GM23338 (cell line): ENCODE results near the gene DLG2. TPM values are rescaled to one million over a fixed set of nuclear protein-coding genes. Genes with fewer than 3 reads are reported as not detected.

Experiments used
- ATAC-seq: fragments of 200-7000 bp; cut with Tn5 transposase; 3 replicates; pipeline ENCODE4 v1.9.1; 2020
- DNase-seq: peaks from one replicate; pipeline ENCODE4 v3.0.0-alpha.2; 2015; ENCODE audit warnings: low spot score
- H2AFZ ChIP-seq: fragments of 200-600 bp; sonication (generic); 2 replicates; pipeline ENCODE4 v1.8.0; 2016; ENCODE audit warnings: antibody characterized with exemption, mild to moderate bottlenecking, moderate library complexity
- H3F3A ChIP-seq: fragments of 200-600 bp; sonication (generic); replicated peaks from 2 replicates; pipeline ENCODE4 v1.8.0; 2017; ENCODE audit warnings: antibody characterized with exemption, mixed run types, low read depth
- H3K27ac ChIP-seq: fragments of 200-600 bp; sonication (generic); 2 replicates; pipeline ENCODE4 v1.6.1; 2016; ENCODE audit warnings: low read depth
- H3K27me3 ChIP-seq: fragments of 200-600 bp; sonication (generic); 2 replicates; pipeline ENCODE4 v1.8.0; 2016; ENCODE audit warnings: mild to moderate bottlenecking, mixed run types, moderate library complexity; ENCODE audit not compliant: insufficient read depth
- H3K36me3 ChIP-seq: fragments of 200-600 bp; sonication (generic); 2 replicates; pipeline ENCODE4 v1.8.0; 2016; ENCODE audit warnings: mild to moderate bottlenecking; ENCODE audit not compliant: insufficient read depth
- H3K4me1 ChIP-seq: fragments of 200-600 bp; sonication (generic); 2 replicates; pipeline ENCODE4 v1.8.0; 2016; ENCODE audit warnings: mild to moderate bottlenecking, moderate library complexity; ENCODE audit not compliant: insufficient read depth
- H3K4me2 ChIP-seq: fragments of 200-600 bp; sonication (generic); 2 replicates; pipeline ENCODE4 v1.7.1; 2017; ENCODE audit warnings: mixed run types
- H3K4me3 ChIP-seq: fragments of 200-600 bp; sonication (generic); 2 replicates; pipeline ENCODE4 v1.6.1; 2016; ENCODE audit warnings: mixed run types
- H3K79me2 ChIP-seq: fragments of 200-600 bp; sonication (generic); replicated peaks from 2 replicates; pipeline ENCODE4 v1.8.0; 2017; ENCODE audit warnings: mild to moderate bottlenecking; ENCODE audit not compliant: insufficient read depth
- H3K9me2 ChIP-seq: fragments of 200-600 bp; sonication (generic); 2 replicates; pipeline ENCODE4 v1.8.0; 2017; ENCODE audit not compliant: insufficient read depth
- H4K20me1 ChIP-seq: fragments of 200-600 bp; sonication (generic); replicated peaks from 2 replicates; pipeline ENCODE4 v1.8.0; 2017; ENCODE audit warnings: mild to moderate bottlenecking; ENCODE audit not compliant: insufficient read depth
- H3K27ac Mint-ChIP-seq: 2 replicates; pipeline ENCODE4 v1.8.0; 2020; ENCODE audit warnings: inconsistent platforms, mild to moderate bottlenecking, moderate library complexity, mixed read lengths
- H3K27me3 Mint-ChIP-seq: 3 replicates; pipeline ENCODE4 v1.8.0; 2022; ENCODE audit warnings: low read depth, mild to moderate bottlenecking, moderate library complexity, mixed read lengths, inconsistent platforms; ENCODE audit not compliant: insufficient read depth, poor library complexity
- H3K36me3 Mint-ChIP-seq: 3 replicates; pipeline ENCODE4 v1.8.0; 2021; ENCODE audit warnings: low read depth, mild to moderate bottlenecking, inconsistent platforms, moderate library complexity, mixed read lengths
- H3K4me1 Mint-ChIP-seq: 3 replicates; pipeline ENCODE4 v1.8.0; 2020; ENCODE audit warnings: mild to moderate bottlenecking, inconsistent platforms, mixed read lengths
- H3K4me3 Mint-ChIP-seq: 3 replicates; pipeline ENCODE4 v1.8.0; 2021; ENCODE audit warnings: moderate library complexity, mild to moderate bottlenecking, inconsistent platforms, mixed read lengths
- H3K9me3 Mint-ChIP-seq: 3 replicates; pipeline ENCODE4 v1.8.0; 2020; ENCODE audit warnings: moderate library complexity, mild to moderate bottlenecking, inconsistent platforms, mixed read lengths
- CREB1 ChIP-seq: fragments of 250-450 bp; sonication (Bioruptor Pico); IDR thresholded peaks from 2 replicates; pipeline ENCODE4 v1.5.0; 2020; ENCODE audit warnings: low read depth, mild to moderate bottlenecking, moderate library complexity
- CTCF ChIP-seq, 2 experiments: fragments of 200-600 bp in 1 of 2; sonication (generic) in 1 of 2; conservative IDR thresholded peaks; 2 replicates each; pipeline versions ENCODE4 v1.5.1 to v1.6.1; 2016 to 2017; ENCODE audit warnings: antibody characterized with exemption in 2 of 2, low read depth in 2 of 2, mild to moderate bottlenecking in 2 of 2, moderate library complexity in 1 of 2
- EZH2 ChIP-seq: fragments of 200-600 bp; sonication (generic); IDR thresholded peaks from one replicate; pipeline ENCODE4 v1.8.0; 2017; ENCODE audit warnings: antibody characterized with exemption, mild to moderate bottlenecking, low read depth; ENCODE audit not compliant: unreplicated experiment
- EZH2phosphoT487 ChIP-seq: fragments of 200-600 bp; sonication (generic); IDR thresholded peaks from one replicate; pipeline ENCODE4 v1.8.1; 2018; ENCODE audit warnings: antibody characterized with exemption; ENCODE audit not compliant: unreplicated experiment
- POLR2AphosphoS5 ChIP-seq: IDR thresholded peaks from 2 replicates; pipeline ENCODE4 v1.6.1; 2016; ENCODE audit warnings: antibody characterized with exemption, low read depth
- ZNF331 ChIP-seq: fragments of 250-450 bp; sonication (Bioruptor Pico); IDR thresholded peaks from 2 replicates; pipeline ENCODE4 v1.5.0; 2020; ENCODE audit warnings: low read depth, mild to moderate bottlenecking, moderate library complexity
- ZNF462 ChIP-seq: fragments of 250-450 bp; sonication (Bioruptor Pico); IDR thresholded peaks from 2 replicates; pipeline ENCODE4 v1.5.0; 2020; ENCODE audit warnings: mild to moderate bottlenecking, moderate library complexity
- polyA plus RNA-seq: library from polyadenylated mRNA; unstranded; fragments of >200 nt; fragmentation: Nextera tagmentation; extraction: Ambion mirVana; gene quantifications from 2 replicates; pipeline ENCODE4 v1.2.1, GENCODE V29; 2016
- total RNA-seq: library from RNA; depleted of rRNA; stranded (reverse); fragments of >200 nt; shearing (Covaris generic); gene quantifications from 2 replicates; pipeline ENCODE4 v1.2.3, GENCODE V29; 2014

DLG2 gene
- total and polyA plus RNA-seq, 2 experiments from 2014 or later: 19.8 to 21.5 TPM

DNA sequence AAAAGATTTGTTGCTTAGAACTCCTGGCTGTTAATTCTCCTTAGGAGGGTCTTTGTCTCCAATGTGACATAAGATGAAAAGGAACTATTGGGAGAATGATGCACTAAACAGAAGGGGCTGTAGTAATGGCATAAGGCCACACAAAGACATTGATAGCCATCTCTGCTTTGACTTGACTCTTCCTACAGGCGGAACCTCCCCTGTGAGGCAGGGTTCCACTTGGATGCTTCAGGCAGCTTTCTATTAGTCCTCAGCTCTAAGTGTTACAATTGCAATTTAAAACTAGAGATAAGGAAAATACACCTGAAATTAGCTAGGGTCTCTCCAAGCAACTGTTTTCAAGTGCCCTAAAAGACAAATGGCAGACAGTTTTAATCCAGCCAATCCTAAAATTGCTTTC, 1949.4 kb downstream of the DLG2 start:
- Histone ChIP-seq H3K79me2 (0 out of 2 replicates have a peak, but pooled peaks cover 5% of the 10 kb centered on the region), H2AFZ (no peak overlapping the region), H3K36me3 (no peaks in the 10 kb centered on the region), H3K4me1 (peaks cover 24% of the 10 kb centered on the region), H3F3A (no peaks in the 10 kb centered on the region), H3K27me3 (no peaks in the 10 kb centered on the region), H3K4me2 (no peak overlapping the region), H3K4me3 (no peak overlapping the region), H3K27ac (no peak overlapping the region), H3K9me2 (no peaks in the 10 kb centered on the region), H4K20me1 (no peaks in the 10 kb centered on the region)
- Mint-ChIP-seq H3K27ac (no peak overlapping the region), H3K27me3 (no peaks in the 10 kb centered on the region), H3K9me3 (no peaks in the 10 kb centered on the region), H3K4me3 (no peak overlapping the region), H3K36me3 (no peaks in the 10 kb centered on the region), H3K4me1 (peaks cover 18% of the 10 kb centered on the region)
- DNase-seq: no peak
- TF ChIP-seq POLR2AphosphoS5 (no peak), EZH2 (no peak), EZH2phosphoT487 (no peak), CREB1 (CRISPR knock-in tag) (no peak), ZNF331 (CRISPR knock-in tag) (no peak), CTCF (conservative IDR thresholded peaks at IDR 0.05; ENCODE audit: low read depth in 2 of 2) (no peak), ZNF462 (CRISPR knock-in tag) (no peak)
- ATAC-seq: no peak
